ENCODE data around the gene WWOX. TPM values are rescaled to one million over a fixed set of nuclear protein-coding genes. Genes with fewer than 3 reads are reported as not detected.

The WWOX gene
- total RNA-seq, 1 donor from 2014 or later = 17.8 TPM

- H3K9me3 Mint-ChIP-seq = no peaks in the 10 kb centered on the region
- H3K4me1 Mint-ChIP-seq (ENCODE audit: low read depth) = no peaks in the 10 kb centered on the region
- no peak overlapping the region for H3K27ac Mint-ChIP-seq
- H3K27me3 Mint-ChIP-seq (ENCODE audit: insufficient read depth) = peaks cover 6% of the 10 kb centered on the region
- no peaks in the 10 kb centered on the region for H3K36me3 Mint-ChIP-seq (ENCODE audit: low read depth)
- DNase-seq (ENCODE audit: low spot score) = no peak
- intact Hi-C loops (cut with micrococcal nuclease) = no loop called here
- no peak overlapping the region for H3K4me3 Mint-ChIP-seq
Measured at GRCh38 chr16:78976212-78976611, 876.8 kb downstream of the WWOX start.

GRCh38 chr16:78980825-78981224 is 881.4 kb downstream of the WWOX start:
- intact Hi-C loops (cut with micrococcal nuclease) = no loop called here
- Mint-ChIP-seq H3K36me3 (ENCODE audit: low read depth) (no peaks in the 10 kb centered on the region), H3K4me1 (ENCODE audit: low read depth) (no peaks in the 10 kb centered on the region)

GRCh38 chr16:78982096-78982744 is 882.8 kb downstream of the WWOX start:
- intact Hi-C loops (cut with micrococcal nuclease) = no loop called here

More at GRCh38 chr16:78980825-78981224, 881.4 kb downstream of the WWOX start:
- Mint-ChIP-seq H3K4me3 (no peak overlapping the region), H3K27me3 (ENCODE audit: insufficient read depth) (no peaks in the 10 kb centered on the region), H3K27ac (no peak overlapping the region), H3K9me3 (no peaks in the 10 kb centered on the region)
- no peak for DNase-seq (ENCODE audit: low spot score)

GRCh38 chr16:78984324-78984723 is 884.9 kb downstream of the WWOX start:
- Mint-ChIP-seq H3K27me3 (ENCODE audit: insufficient read depth) (no peaks in the 10 kb centered on the region), H3K36me3 (ENCODE audit: low read depth) (no peaks in the 10 kb centered on the region), H3K4me3 (no peak overlapping the region), H3K9me3 (no peaks in the 10 kb centered on the region), H3K4me1 (ENCODE audit: low read depth) (no peaks in the 10 kb centered on the region), H3K27ac (no peak overlapping the region)
- intact Hi-C loops (cut with micrococcal nuclease) = no loop called here
- DNase-seq (ENCODE audit: low spot score) = no peak

More at GRCh38 chr16:78982096-78982744, 882.8 kb downstream of the WWOX start:
- no peak overlapping the region for H3K27ac Mint-ChIP-seq
- no peak overlapping the region for H3K4me3 Mint-ChIP-seq
- no peaks in the 10 kb centered on the region for H3K27me3 Mint-ChIP-seq (ENCODE audit: insufficient read depth)
- H3K36me3 Mint-ChIP-seq (ENCODE audit: low read depth) = no peaks in the 10 kb centered on the region
- no peaks in the 10 kb centered on the region for H3K4me1 Mint-ChIP-seq (ENCODE audit: low read depth)
- no peak for DNase-seq (ENCODE audit: low spot score)
- no peaks in the 10 kb centered on the region for H3K9me3 Mint-ChIP-seq

- no peak overlapping the region for H3K4me3 Mint-ChIP-seq
- no peak for DNase-seq (ENCODE audit: low spot score)
- no peaks in the 10 kb centered on the region for H3K4me1 Mint-ChIP-seq (ENCODE audit: low read depth)
- H3K27ac Mint-ChIP-seq = no peak overlapping the region
- intact Hi-C loops (cut with micrococcal nuclease) = no loop called here
- no peaks in the 10 kb centered on the region for H3K36me3 Mint-ChIP-seq (ENCODE audit: low read depth)
- peaks cover 1% of the 10 kb centered on the region for H3K27me3 Mint-ChIP-seq (ENCODE audit: insufficient read depth)
- no peaks in the 10 kb centered on the region for H3K9me3 Mint-ChIP-seq
Measured at GRCh38 chr16:78984887-78985464, 885.5 kb downstream of the WWOX start.

GRCh38 chr16:78985716-78986605 is 886.5 kb downstream of the WWOX start:
- H3K27ac Mint-ChIP-seq = no peak overlapping the region
- no peaks in the 10 kb centered on the region for H3K4me1 Mint-ChIP-seq (ENCODE audit: low read depth)
- no peaks in the 10 kb centered on the region for H3K36me3 Mint-ChIP-seq (ENCODE audit: low read depth)
- no peak for DNase-seq (ENCODE audit: low spot score)
- H3K4me3 Mint-ChIP-seq = no peak overlapping the region
- no peaks in the 10 kb centered on the region for H3K9me3 Mint-ChIP-seq
- peaks cover 1% of the 10 kb centered on the region for H3K27me3 Mint-ChIP-seq (ENCODE audit: insufficient read depth)
- intact Hi-C loops (cut with micrococcal nuclease) = no loop called here

- intact Hi-C loops (cut with micrococcal nuclease) = no loop called here
- no peaks in the 10 kb centered on the region for H3K4me1 Mint-ChIP-seq (ENCODE audit: low read depth)
- no peak for DNase-seq (ENCODE audit: low spot score)
- no peak overlapping the region for H3K4me3 Mint-ChIP-seq
- H3K27ac Mint-ChIP-seq = no peak overlapping the region
- H3K36me3 Mint-ChIP-seq (ENCODE audit: low read depth) = no peaks in the 10 kb centered on the region
- no peaks in the 10 kb centered on the region for H3K9me3 Mint-ChIP-seq
- H3K27me3 Mint-ChIP-seq (ENCODE audit: insufficient read depth) = peaks cover 1% of the 10 kb centered on the region
Measured at GRCh38 chr16:78987666-78988065, 888.2 kb downstream of the WWOX start.

- H3K36me3 Mint-ChIP-seq (ENCODE audit: low read depth) = no peaks in the 10 kb centered on the region
- no peak overlapping the region for H3K27ac Mint-ChIP-seq
- peaks cover 1% of the 10 kb centered on the region for H3K27me3 Mint-ChIP-seq (ENCODE audit: insufficient read depth)
- H3K4me3 Mint-ChIP-seq = no peak overlapping the region
- H3K9me3 Mint-ChIP-seq = no peaks in the 10 kb centered on the region
- no peak for DNase-seq (ENCODE audit: low spot score)
- intact Hi-C loops (cut with micrococcal nuclease) = no loop called here
- H3K4me1 Mint-ChIP-seq (ENCODE audit: low read depth) = no peaks in the 10 kb centered on the region
Measured at GRCh38 chr16:78988361-78988969, 889.0 kb downstream of the WWOX start.

GRCh38 chr16:78990309-78990701 is 890.9 kb downstream of the WWOX start:
- Mint-ChIP-seq H3K27me3 (ENCODE audit: insufficient read depth) (peaks cover 1% of the 10 kb centered on the region), H3K4me3 (no peak overlapping the region), H3K27ac (no peak overlapping the region), H3K9me3 (no peaks in the 10 kb centered on the region), H3K4me1 (ENCODE audit: low read depth) (no peaks in the 10 kb centered on the region), H3K36me3 (ENCODE audit: low read depth) (no peaks in the 10 kb centered on the region)
- intact Hi-C loops (cut with micrococcal nuclease) = no loop called here
- no peak for DNase-seq (ENCODE audit: low spot score)

- H3K4me3 Mint-ChIP-seq = no peak overlapping the region
- DNase-seq (ENCODE audit: low spot score) = no peak
- no peak overlapping the region for H3K27ac Mint-ChIP-seq
- no peaks in the 10 kb centered on the region for H3K36me3 Mint-ChIP-seq (ENCODE audit: low read depth)
- no peaks in the 10 kb centered on the region for H3K4me1 Mint-ChIP-seq (ENCODE audit: low read depth)
- H3K9me3 Mint-ChIP-seq = no peaks in the 10 kb centered on the region
- intact Hi-C loops (cut with micrococcal nuclease) = no loop called here
- H3K27me3 Mint-ChIP-seq (ENCODE audit: insufficient read depth) = peaks cover 1% of the 10 kb centered on the region
Measured at GRCh38 chr16:78992001-78992400, 892.5 kb downstream of the WWOX start.

GRCh38 chr16:78993346-78993745 is 893.9 kb downstream of the WWOX start:
- Mint-ChIP-seq H3K36me3 (ENCODE audit: low read depth) (no peaks in the 10 kb centered on the region), H3K4me3 (no peak overlapping the region), H3K27me3 (ENCODE audit: insufficient read depth) (peaks cover 1% of the 10 kb centered on the region), H3K4me1 (ENCODE audit: low read depth) (no peaks in the 10 kb centered on the region), H3K9me3 (no peaks in the 10 kb centered on the region), H3K27ac (no peak overlapping the region)
- intact Hi-C loops (cut with micrococcal nuclease) = no loop called here
- DNase-seq (ENCODE audit: low spot score) = no peak

- DNase-seq (ENCODE audit: low spot score) = no peak
- intact Hi-C loops (cut with micrococcal nuclease) = no loop called here
- H3K36me3 Mint-ChIP-seq (ENCODE audit: low read depth) = no peaks in the 10 kb centered on the region
- H3K27ac Mint-ChIP-seq = no peak overlapping the region
- no peak overlapping the region for H3K4me3 Mint-ChIP-seq
- H3K4me1 Mint-ChIP-seq (ENCODE audit: low read depth) = no peaks in the 10 kb centered on the region
- H3K27me3 Mint-ChIP-seq (ENCODE audit: insufficient read depth) = peaks cover 1% of the 10 kb centered on the region
- no peaks in the 10 kb centered on the region for H3K9me3 Mint-ChIP-seq
Measured at GRCh38 chr16:78994135-78994745, 894.8 kb downstream of the WWOX start.

Data from activated T-helper 1 cell treated with anti-CD3 and anti-CD28 coated beads, Interleukin-12 subunit alpha, Interleukin-12 subunit beta, Interleukin-2, Interleukin-4 antibody, amounts not matched to agents 30 ng/mL and 10 ng/mL and 1 ng/mL, durations not matched to agents 14 hours and 24 hours and 36 hours (primary cell).